A549 (cell line): Measurements from ENCODE around the gene MYH15.

Experiments
- JUN ChIP-seq, 2 experiments: fragments of >200 bp; sonication (Bioruptor Twin); formaldehyde crosslinking; IDR thresholded peaks; 2 replicates in 1 of 2; 3 replicates in 1 of 2; pipeline ENCODE4 v1.6.1; 2016 to 2017
- JUNB ChIP-seq: fragments of >200 bp; sonication (Bioruptor Twin); formaldehyde crosslinking; IDR thresholded peaks from 2 replicates; pipeline ENCODE4 v1.6.1; 2016
- POLR2A ChIP-seq: IDR thresholded peaks from 2 replicates; pipeline ENCODE4 v1.6.1; 2012; ENCODE audit warnings: mild to moderate bottlenecking, low read length
- POLR2AphosphoS2 ChIP-seq: conservative IDR thresholded peaks from 2 replicates; pipeline ENCODE4 v1.6.1; 2012; ENCODE audit warnings: low read length, improper control_type of control experiment, inconsistent platforms
- RAD21 ChIP-seq, 2 experiments: fragments of >200 bp in 1 of 2; sonication (Bioruptor Twin) in 1 of 2; formaldehyde crosslinking in 1 of 2; IDR thresholded peaks in 1 of 2; conservative IDR thresholded peaks in 1 of 2; 2 replicates in 1 of 2; 3 replicates in 1 of 2; pipeline ENCODE4 v1.6.1; 2012 to 2018; ENCODE audit warnings: inconsistent platforms in 1 of 2
- SMC3 ChIP-seq: fragments of >200 bp; sonication (Bioruptor Twin); formaldehyde crosslinking; IDR thresholded peaks from 3 replicates; pipeline ENCODE4 v1.6.1; 2018; ENCODE audit warnings: inconsistent platforms
- TF ChIP-seq, protein P1 (sequence below): fragments of >200 bp; sonication (Bioruptor Twin); formaldehyde crosslinking; IDR thresholded peaks from 3 replicates; pipeline ENCODE4 v1.5.1; 2016

DNA sequence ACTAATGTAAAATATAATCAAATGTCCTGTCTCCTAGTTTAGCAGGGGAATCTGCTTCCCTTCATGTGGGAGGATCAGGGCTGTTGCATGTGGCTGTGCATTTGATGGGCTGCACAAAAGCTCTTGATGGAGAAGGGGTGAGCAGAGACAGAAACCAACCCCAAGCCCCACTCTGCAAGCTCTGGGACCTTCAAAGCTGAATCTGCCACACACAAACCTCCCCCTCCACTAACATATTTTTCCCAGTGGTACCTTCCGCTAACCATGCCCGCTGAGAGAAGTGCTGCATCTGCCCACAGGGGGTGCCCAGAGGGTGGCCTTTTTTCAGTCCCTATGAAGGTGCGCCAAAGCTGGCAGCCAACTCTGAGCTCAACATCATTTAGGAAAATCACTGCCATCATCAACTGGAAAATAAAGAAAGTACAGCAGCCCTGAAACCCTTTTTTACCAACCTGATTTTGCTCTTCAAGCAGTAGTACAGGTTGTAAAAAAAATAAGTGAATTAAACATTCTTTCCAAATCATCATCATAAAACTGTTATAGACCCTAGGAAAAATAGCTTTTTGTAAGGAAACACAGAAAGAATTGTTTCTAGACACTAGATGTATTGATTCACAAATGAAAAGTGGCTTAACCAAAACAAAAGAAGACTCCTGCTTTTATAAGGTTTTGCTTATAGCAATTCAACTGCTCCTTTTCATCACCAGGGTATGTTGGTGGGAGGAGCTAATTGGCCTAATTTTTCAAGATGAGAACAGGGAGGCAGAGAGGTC is 117.1 kb downstream of the MYH15 start:
- TF ChIP-seq, protein P1, sequence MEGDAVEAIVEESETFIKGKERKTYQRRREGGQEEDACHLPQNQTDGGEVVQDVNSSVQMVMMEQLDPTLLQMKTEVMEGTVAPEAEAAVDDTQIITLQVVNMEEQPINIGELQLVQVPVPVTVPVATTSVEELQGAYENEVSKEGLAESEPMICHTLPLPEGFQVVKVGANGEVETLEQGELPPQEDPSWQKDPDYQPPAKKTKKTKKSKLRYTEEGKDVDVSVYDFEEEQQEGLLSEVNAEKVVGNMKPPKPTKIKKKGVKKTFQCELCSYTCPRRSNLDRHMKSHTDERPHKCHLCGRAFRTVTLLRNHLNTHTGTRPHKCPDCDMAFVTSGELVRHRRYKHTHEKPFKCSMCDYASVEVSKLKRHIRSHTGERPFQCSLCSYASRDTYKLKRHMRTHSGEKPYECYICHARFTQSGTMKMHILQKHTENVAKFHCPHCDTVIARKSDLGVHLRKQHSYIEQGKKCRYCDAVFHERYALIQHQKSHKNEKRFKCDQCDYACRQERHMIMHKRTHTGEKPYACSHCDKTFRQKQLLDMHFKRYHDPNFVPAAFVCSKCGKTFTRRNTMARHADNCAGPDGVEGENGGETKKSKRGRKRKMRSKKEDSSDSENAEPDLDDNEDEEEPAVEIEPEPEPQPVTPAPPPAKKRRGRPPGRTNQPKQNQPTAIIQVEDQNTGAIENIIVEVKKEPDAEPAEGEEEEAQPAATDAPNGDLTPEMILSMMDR = no peak
- TF ChIP-seq POLR2AphosphoS2 (no peak), POLR2A (no peak), RAD21 (conservative IDR thresholded peaks at IDR 0.05 in 1 of 2, IDR thresholded peaks at IDR 0.05 in 1 of 2) (no peak), SMC3 (no peak), JUN (IDR thresholded peaks at IDR 0.05) (no peak), JUNB (no peak)
